MM.1S (cell line): ENCODE data around the gene ZBTB5.
A peak's percentile ranks its signal among the peaks of the same experiment; 100 is the strongest.

Experiments
- DNase-seq: peaks from one replicate; pipeline ENCODE4 v3.0.0-alpha.2; 2015
- H2AFZ ChIP-seq: fragments of 300-600 bp; sonication (generic); 2 replicates; pipeline ENCODE4 v1.6.0; 2016; ENCODE audit warnings: antibody characterized with exemption, low read length
- H3F3A ChIP-seq: fragments of 300-600 bp; sonication (generic); 2 replicates; pipeline ENCODE4 v1.6.1; 2016; ENCODE audit warnings: mild to moderate bottlenecking, antibody characterized with exemption, low read length, moderate library complexity, mixed read lengths; ENCODE audit not compliant: insufficient read depth
- H3K27ac ChIP-seq: fragments of 300-600 bp; sonication (generic); 2 replicates; pipeline ENCODE4 v1.5.1; 2016; ENCODE audit warnings: mild to moderate bottlenecking, low read length
- H3K27me3 ChIP-seq: fragments of 300-600 bp; sonication (generic); replicated peaks from 2 replicates; pipeline ENCODE4 v1.6.0; 2016; ENCODE audit warnings: low read length; ENCODE audit not compliant: insufficient read depth
- H3K36me3 ChIP-seq: fragments of 300-600 bp; sonication (generic); replicated peaks from 2 replicates; pipeline ENCODE4 v1.6.1; 2016; ENCODE audit warnings: mild to moderate bottlenecking, low read length, mixed read lengths; ENCODE audit not compliant: insufficient read depth
- H3K4me1 ChIP-seq: fragments of 300-600 bp; sonication (generic); 2 replicates; pipeline ENCODE4 v1.6.1; 2016; ENCODE audit warnings: low read length, mixed read lengths
- H3K4me2 ChIP-seq: fragments of 300-600 bp; sonication (generic); 2 replicates; pipeline ENCODE4 v1.6.0; 2016; ENCODE audit warnings: low read depth, low read length
- H3K4me3 ChIP-seq: fragments of 300-600 bp; sonication (generic); 2 replicates; pipeline ENCODE4 v1.5.1; 2016; ENCODE audit warnings: low read length, mixed read lengths
- H3K79me2 ChIP-seq: fragments of 300-600 bp; sonication (generic); 2 replicates; pipeline ENCODE4 v1.6.1; 2016; ENCODE audit warnings: mixed run types, low read length, mixed read lengths
- H3K9ac ChIP-seq: fragments of 300-600 bp; sonication (generic); 2 replicates; pipeline ENCODE4 v1.6.1; 2016; ENCODE audit warnings: low read length, mixed read lengths
- H3K9me2 ChIP-seq: fragments of 300-600 bp; sonication (generic); replicated peaks from 2 replicates; pipeline ENCODE4 v1.6.1; 2016; ENCODE audit warnings: mild to moderate bottlenecking, low read length, mixed read lengths; ENCODE audit not compliant: insufficient read depth
- H3K9me3 ChIP-seq: fragments of 300-600 bp; sonication (generic); replicated peaks from 2 replicates; pipeline ENCODE4 v1.6.1; 2016; ENCODE audit warnings: mild to moderate bottlenecking, low read length, mixed read lengths; ENCODE audit not compliant: insufficient read depth
- H4K20me1 ChIP-seq: fragments of 300-600 bp; sonication (generic); 2 replicates; pipeline ENCODE4 v1.6.1; 2016; ENCODE audit warnings: mild to moderate bottlenecking, low read length, moderate library complexity, mixed read lengths; ENCODE audit not compliant: insufficient read depth
- CTCF ChIP-seq: fragments of 300-600 bp; sonication (generic); IDR thresholded peaks from 2 replicates; pipeline ENCODE4 v1.5.1; 2016; ENCODE audit warnings: antibody characterized with exemption, low read length, mixed read lengths
- EZH2 ChIP-seq: fragments of 300-600 bp; sonication (generic); optimal IDR thresholded peaks from 2 replicates; pipeline ENCODE3; 2017; ENCODE audit warnings: low read depth, mild to moderate bottlenecking, antibody characterized with exemption, low read length, mixed read lengths
- EZH2phosphoT487 ChIP-seq: fragments of 300-600 bp; sonication (generic); IDR thresholded peaks from 2 replicates; pipeline ENCODE4 v1.6.1; 2018; ENCODE audit warnings: antibody characterized with exemption, low read length

The ZBTB5 gene

DNA sequence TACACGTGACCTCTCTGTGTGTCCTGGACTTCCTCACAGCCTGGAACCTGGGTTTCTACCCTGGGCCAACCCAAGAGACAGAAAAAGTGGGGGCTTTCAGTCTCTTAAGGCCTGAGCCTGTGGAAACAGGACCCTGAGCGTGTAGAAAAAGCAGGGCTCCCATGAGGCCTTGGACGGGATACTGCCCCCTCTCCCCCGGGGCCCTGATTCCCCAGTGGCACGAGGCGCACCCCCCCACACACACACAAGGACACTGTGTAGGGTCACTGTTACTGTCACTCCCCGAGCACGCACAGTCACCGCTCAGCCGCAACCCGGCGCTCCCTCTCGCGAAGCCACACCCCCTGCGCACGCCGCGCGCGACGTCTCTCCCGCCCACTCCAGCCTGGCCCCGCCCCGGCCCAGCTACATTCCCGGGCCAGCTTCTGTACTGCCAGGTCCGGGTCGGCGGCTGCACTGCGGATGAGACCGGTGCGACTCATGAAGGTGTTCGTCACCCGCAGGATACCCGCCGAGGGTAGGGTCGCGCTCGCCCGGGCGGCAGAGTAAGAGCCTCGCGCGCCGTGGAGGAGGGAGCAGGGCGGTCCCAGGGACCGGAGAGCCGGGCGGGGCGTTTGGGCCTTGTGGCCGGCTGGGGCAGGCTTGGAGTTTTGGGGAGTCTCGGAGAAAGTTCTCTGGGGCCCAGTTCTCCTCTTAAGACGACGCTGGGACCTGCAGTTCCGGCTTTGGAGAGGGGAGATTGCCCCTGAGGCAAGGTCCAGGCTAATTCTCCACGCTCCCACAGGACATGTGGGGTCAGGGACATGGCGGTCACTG, 42.8 kb downstream of the ZBTB5 start, which contains the start of gene GRHPR:
Gene GRHPR (plus strand): TSS at position 408 of the 816 bp plus-strand sequence. CDS start 55 bp downstream, at position 463.
- H4K20me1 ChIP-seq = no peaks in the 10 kb centered on the region
- no peaks in the 10 kb centered on the region for H3K9me2 ChIP-seq
- peak within 1 kb of the TSS; percentile 97 for H2AFZ ChIP-seq
- peak within 1 kb of the TSS; percentile 80 for H3K9ac ChIP-seq
- H3F3A ChIP-seq = 0 out of 2 replicates have a peak, but pooled peaks cover 3% of the 10 kb centered on the region
- DNase-seq = peak; percentile 82
- peak within 1 kb of the TSS; percentile 50; the same call in 1 of the 2 replicates for H3K27ac ChIP-seq
- H3K27me3 ChIP-seq = no peaks in the 10 kb centered on the region
- H3K4me1 ChIP-seq = peaks cover 9% of the 10 kb centered on the region
- peaks cover 24% of the 10 kb centered on the region for H3K79me2 ChIP-seq
- TF ChIP-seq CTCF (no peak), EZH2 (no peak), EZH2phosphoT487 (no peak)
- peak within 1 kb of the TSS; percentile 83 for H3K4me2 ChIP-seq
- no peaks in the 10 kb centered on the region for H3K36me3 ChIP-seq
- no peaks in the 10 kb centered on the region for H3K9me3 ChIP-seq
- H3K4me3 ChIP-seq = peak within 1 kb of the TSS; percentile 96

- Histone ChIP-seq H3K4me1 (peaks cover 9% of the 10 kb centered on the region), H3K27ac (peak overlapping the region; percentile 50; the same call in 1 of the 2 replicates)
These were observed 43.3 kb downstream of the ZBTB5 start for GRCh38 chr9:37421914-37422288.

GRCh38 chr9:37420271-37421215, 44.7 kb downstream of the ZBTB5 start:
- no peak for DNase-seq
- H3K9me2 ChIP-seq = no peaks in the 10 kb centered on the region
- H3K27me3 ChIP-seq = no peaks in the 10 kb centered on the region
- peaks cover 24% of the 10 kb centered on the region for H3K79me2 ChIP-seq
- H3K9ac ChIP-seq = no peak overlapping the region
- peaks cover 5% of the 10 kb centered on the region; the same call in 1 of the 2 replicates for H3K4me1 ChIP-seq
- H3K36me3 ChIP-seq = no peaks in the 10 kb centered on the region
- no peaks in the 10 kb centered on the region for H3K9me3 ChIP-seq
- H4K20me1 ChIP-seq = no peaks in the 10 kb centered on the region
- H3F3A ChIP-seq = no peaks in the 10 kb centered on the region
- TF ChIP-seq EZH2phosphoT487 = no peak
- H3K27ac ChIP-seq = no peak overlapping the region
- no peak overlapping the region for H2AFZ ChIP-seq
- no peak overlapping the region for H3K4me3 ChIP-seq
- H3K4me2 ChIP-seq = no peak overlapping the region

More at GRCh38 chr9:37421914-37422288, 43.3 kb downstream of the ZBTB5 start:
- Histone ChIP-seq H3K9me2 (no peaks in the 10 kb centered on the region), H3K9ac (peak overlapping the region; percentile 80), H3K4me2 (peak overlapping the region; percentile 83; the same call in 1 of the 2 replicates), H3K36me3 (no peaks in the 10 kb centered on the region), H3K79me2 (peaks cover 24% of the 10 kb centered on the region), H3F3A (0 out of 2 replicates have a peak, but pooled peaks cover 3% of the 10 kb centered on the region), H3K4me3 (peak overlapping the region; percentile 96), H2AFZ (peak overlapping the region; percentile 97), H3K27me3 (no peaks in the 10 kb centered on the region), H4K20me1 (no peaks in the 10 kb centered on the region), H3K9me3 (no peaks in the 10 kb centered on the region)
- no peak for TF ChIP-seq EZH2
- TF ChIP-seq EZH2phosphoT487 = no peak
- DNase-seq = no peak

DNA sequence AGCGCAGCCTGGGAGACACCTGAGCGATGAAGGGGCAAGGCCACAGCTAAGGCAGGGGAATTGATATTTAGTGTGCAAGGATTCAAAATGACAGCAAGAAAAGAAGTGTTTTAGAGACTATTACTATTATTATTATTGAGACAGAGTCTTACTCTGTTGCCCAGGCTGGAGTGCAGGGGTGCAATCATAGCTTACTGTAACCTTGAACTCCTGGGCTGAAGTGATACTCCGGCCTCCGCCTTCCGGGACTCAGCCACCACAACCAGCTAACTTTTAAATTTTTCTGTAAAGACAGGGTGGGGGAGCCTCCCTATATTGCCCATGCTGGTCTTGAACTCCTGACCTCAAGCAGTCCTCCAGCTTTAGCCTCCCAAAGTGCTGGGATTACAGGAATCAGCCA, 46.0 kb downstream of the ZBTB5 start:
- Histone ChIP-seq H3K36me3 (no peaks in the 10 kb centered on the region), H3K79me2 (peaks cover 17% of the 10 kb centered on the region), H3K27me3 (peaks cover 9% of the 10 kb centered on the region), H3K27ac (no peak overlapping the region), H3K9ac (no peak overlapping the region), H2AFZ (no peak overlapping the region), H3K4me2 (no peak overlapping the region), H3K9me2 (no peaks in the 10 kb centered on the region), H3F3A (no peaks in the 10 kb centered on the region), H3K9me3 (no peaks in the 10 kb centered on the region), H4K20me1 (no peaks in the 10 kb centered on the region), H3K4me1 (peaks cover 5% of the 10 kb centered on the region; the same call in 1 of the 2 replicates), H3K4me3 (no peak overlapping the region)
- DNase-seq = no peak
- TF ChIP-seq EZH2 (no peak), CTCF (no peak), EZH2phosphoT487 (no peak)
